Activated T-helper 1 cell treated with anti-CD3 and anti-CD28 coated beads, Interleukin-12 subunit alpha, Interleukin-12 subunit beta, Interleukin-2, Interleukin-4 antibody, amounts not matched to agents 30 ng/mL and 10 ng/mL and 1 ng/mL, durations not matched to agents 14 hours and 24 hours and 36 hours (primary cell): ENCODE data around the gene FGF22. TPM values are rescaled to one million over a fixed set of nuclear protein-coding genes. Genes with fewer than 3 reads are reported as not detected.

Experiments used
- DNase-seq: peaks from one replicate; pipeline ENCODE4 v3.0.0; 2021; ENCODE audit warnings: low spot score
- H3K27ac Mint-ChIP-seq: one replicate; pipeline ENCODE4 v1.8.0; 2021; ENCODE audit warnings: mild to moderate bottlenecking, mixed read lengths
- H3K27me3 Mint-ChIP-seq: one replicate; pipeline ENCODE4 v1.8.0; 2022; ENCODE audit warnings: mild to moderate bottlenecking, moderate library complexity, mixed read lengths; ENCODE audit not compliant: insufficient read depth
- H3K36me3 Mint-ChIP-seq: one replicate; pipeline ENCODE4 v1.8.0; 2021; ENCODE audit warnings: low read depth, mixed read lengths
- H3K4me1 Mint-ChIP-seq: one replicate; pipeline ENCODE4 v1.8.0; 2021; ENCODE audit warnings: low read depth, mixed read lengths
- H3K4me3 Mint-ChIP-seq: one replicate; pipeline ENCODE4 v1.8.0; 2021; ENCODE audit warnings: mild to moderate bottlenecking, moderate library complexity, mixed read lengths
- H3K9me3 Mint-ChIP-seq: one replicate; pipeline ENCODE4 v1.8.0; 2021; ENCODE audit warnings: mixed read lengths
- intact Hi-C: fragments of 100-400 bp; cut with micrococcal nuclease; formaldehyde crosslinking; loops from one replicate; pipeline ENCODE4 v1.15.1; 2024
- total RNA-seq: library from RNA; stranded (reverse); gene quantifications from 2 replicates; pipeline ENCODE4 v1.2.3, GENCODE V29; 2022

The FGF22 gene
- total RNA-seq, 1 donor from 2014 or later: not detected

- DNase-seq: no peak
- Mint-ChIP-seq H3K4me3 (no peak overlapping the region), H3K27me3 (no peaks in the 10 kb centered on the region), H3K4me1 (no peaks in the 10 kb centered on the region), H3K9me3 (no peaks in the 10 kb centered on the region), H3K36me3 (peaks cover 5% of the 10 kb centered on the region), H3K27ac (no peak overlapping the region)
- intact Hi-C loops: no loop called here
Observed at GRCh38 chr19:644789-645188, 5.1 kb downstream of the FGF22 start.

DNA sequence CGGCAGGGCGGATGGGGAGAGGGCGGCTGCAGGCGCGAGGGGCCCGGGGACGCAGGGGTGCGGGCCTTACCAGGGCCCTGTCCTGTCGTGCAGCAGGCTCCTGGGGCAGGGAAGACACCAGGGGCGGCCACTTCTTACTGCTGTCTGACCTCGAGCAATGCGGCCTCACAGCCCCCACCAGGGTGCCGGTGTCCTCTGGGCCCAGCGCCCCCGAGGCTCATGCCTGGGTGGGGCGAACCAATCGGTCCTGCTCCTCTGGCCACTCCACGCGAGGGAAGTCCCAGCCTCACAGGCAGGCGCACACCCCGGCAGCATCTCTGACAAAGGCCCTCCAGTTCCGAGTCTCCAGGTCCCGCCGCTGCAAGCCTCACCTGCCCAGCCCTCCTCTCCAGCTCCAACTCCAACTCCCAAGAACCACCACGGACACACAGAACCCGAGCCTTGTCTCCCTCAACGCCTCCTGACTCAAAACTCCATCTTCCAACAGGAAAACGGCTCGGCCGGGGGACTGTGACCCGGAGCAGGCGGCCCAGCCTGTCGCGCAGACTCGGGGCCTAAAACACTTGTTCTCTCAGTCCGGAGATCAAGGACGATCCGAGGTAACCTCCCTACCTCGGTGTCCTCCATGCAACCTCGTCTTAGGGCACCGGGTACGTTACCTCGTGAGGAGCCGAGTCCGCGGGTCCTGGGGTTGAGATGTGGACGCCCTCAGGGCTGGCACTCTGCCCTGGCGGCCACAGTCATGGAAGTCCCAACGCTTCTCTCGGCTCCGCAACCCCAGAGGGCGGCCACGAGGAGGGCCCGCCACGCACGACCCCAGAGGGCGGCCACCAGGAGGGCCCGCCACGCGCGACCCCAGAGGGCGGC, 6.5 kb downstream of the FGF22 start:
- no peak overlapping the region for H3K27ac Mint-ChIP-seq
- peaks cover 7% of the 10 kb centered on the region for H3K36me3 Mint-ChIP-seq
- no peaks in the 10 kb centered on the region for H3K4me1 Mint-ChIP-seq
- H3K4me3 Mint-ChIP-seq: no peak overlapping the region
- no peaks in the 10 kb centered on the region for H3K9me3 Mint-ChIP-seq
- DNase-seq: no peak
- intact Hi-C loops: no loop called here
- H3K27me3 Mint-ChIP-seq: no peaks in the 10 kb centered on the region

DNA sequence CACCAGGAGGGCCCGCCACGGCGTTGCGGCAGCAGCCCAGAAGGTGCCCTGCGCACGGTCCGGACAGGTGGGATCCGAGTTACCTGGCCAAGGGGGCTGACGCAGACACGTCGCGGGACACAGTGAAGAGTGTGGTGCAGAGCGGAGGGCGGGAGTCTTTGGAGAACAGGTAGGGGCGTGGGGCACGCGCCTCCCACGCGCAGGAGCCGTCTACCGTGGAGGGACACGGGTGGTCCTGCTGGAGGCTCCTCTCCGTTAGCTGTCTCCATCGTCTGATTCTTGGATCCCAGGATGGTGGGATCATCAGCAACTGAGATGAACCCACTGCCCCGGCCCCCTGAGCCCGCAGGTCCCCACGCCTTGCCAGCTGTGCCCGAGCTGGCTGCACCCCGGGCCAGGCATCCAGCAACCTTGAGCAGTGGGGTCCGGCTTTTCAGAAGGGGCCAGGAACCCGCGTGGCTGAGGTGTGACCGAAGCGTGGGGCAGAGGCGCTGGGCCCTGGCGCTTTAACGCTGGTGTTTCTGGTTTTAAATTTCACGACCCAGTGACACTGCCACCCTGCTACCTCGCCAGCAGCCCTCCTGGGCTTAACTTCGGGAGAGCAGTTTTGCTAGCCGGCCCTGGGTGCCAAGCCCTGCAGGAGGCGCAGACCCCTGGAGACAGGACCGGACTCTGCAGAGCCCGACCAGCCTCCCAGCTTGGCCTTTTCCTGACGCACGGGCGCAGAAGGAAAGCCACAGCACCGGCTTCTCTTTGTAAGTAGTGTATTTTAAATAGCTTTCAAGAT, 7.3 kb downstream of the FGF22 start:
- Mint-ChIP-seq H3K4me1 (no peaks in the 10 kb centered on the region), H3K4me3 (no peak overlapping the region), H3K36me3 (peaks cover 7% of the 10 kb centered on the region), H3K27me3 (no peaks in the 10 kb centered on the region), H3K27ac (no peak overlapping the region), H3K9me3 (no peaks in the 10 kb centered on the region)
- no peak for DNase-seq
- intact Hi-C loops: no loop called here

DNA sequence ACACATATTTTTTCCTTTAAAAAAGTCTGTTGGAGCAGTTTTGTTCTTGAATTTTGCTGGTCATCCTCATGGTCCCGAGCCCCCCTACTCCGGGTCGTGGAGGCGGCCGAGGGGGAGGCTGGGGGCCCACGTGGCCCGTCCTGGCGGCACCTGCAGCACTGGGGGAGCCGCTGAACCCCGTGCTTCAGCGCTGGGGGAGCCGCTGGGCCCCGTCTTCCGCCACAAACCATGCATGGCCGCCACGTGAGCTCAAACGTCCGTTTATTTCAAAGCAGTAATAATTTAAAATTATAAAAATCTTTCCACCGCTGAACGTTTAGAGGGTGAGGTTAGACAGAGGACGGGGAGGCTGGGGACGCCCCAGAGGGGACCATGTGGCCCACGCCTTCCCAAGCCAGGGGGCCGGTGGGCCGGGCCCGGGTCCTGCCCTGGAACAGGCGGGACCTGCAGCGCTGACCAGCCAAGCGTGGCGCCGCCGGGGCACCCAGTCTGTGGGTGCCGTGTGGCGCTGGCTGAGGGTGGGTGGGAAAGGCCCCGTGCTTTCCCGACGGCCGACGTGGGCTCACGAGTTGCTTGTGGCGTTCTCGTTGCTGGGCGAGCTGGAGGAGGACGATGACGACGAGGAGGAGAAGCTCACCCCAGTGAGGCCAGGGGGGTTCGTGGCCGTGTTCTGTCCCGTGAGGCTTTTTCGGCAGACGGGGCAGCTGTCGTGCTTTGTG, 8.0 kb downstream of the FGF22 start:
- Mint-ChIP-seq H3K27ac (no peak overlapping the region), H3K4me1 (no peaks in the 10 kb centered on the region), H3K36me3 (peaks cover 7% of the 10 kb centered on the region), H3K27me3 (no peaks in the 10 kb centered on the region), H3K9me3 (no peaks in the 10 kb centered on the region), H3K4me3 (no peak overlapping the region)
- intact Hi-C loops: no loop called here
- DNase-seq: no peak

DNA sequence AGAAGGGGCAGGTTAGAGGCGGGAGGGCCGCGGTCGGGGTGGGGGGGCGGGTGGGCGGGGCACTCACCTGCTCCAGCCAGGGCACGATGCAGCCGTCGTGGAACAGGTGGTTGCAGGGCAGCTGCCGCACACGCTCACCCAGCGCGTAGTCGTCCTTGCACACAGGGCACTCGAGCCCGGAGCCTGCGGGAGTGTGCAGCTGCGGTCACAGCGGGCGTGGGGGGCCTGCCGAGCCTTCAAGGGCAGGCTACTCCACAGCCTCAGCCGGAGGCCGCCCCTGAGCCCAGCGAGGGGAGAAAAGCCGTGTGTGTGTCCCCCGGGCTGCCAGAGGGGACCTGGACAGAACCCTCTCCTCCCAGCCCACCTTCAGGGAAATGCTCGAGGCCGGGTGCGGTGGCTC, 8.6 kb downstream of the FGF22 start:
- intact Hi-C loops: no loop called here
- H3K36me3 Mint-ChIP-seq: peaks cover 7% of the 10 kb centered on the region
- no peaks in the 10 kb centered on the region for H3K4me1 Mint-ChIP-seq
- no peaks in the 10 kb centered on the region for H3K9me3 Mint-ChIP-seq
- no peak overlapping the region for H3K4me3 Mint-ChIP-seq
- no peak for DNase-seq
- H3K27me3 Mint-ChIP-seq: no peaks in the 10 kb centered on the region
- H3K27ac Mint-ChIP-seq: no peak overlapping the region

GRCh38 chr19:648904-649801, 9.5 kb downstream of the FGF22 start:
- H3K4me3 Mint-ChIP-seq: no peak overlapping the region
- intact Hi-C loops: no loop called here
- peaks cover 7% of the 10 kb centered on the region for H3K36me3 Mint-ChIP-seq
- DNase-seq: no peak
- no peaks in the 10 kb centered on the region for H3K9me3 Mint-ChIP-seq
- H3K27me3 Mint-ChIP-seq: no peaks in the 10 kb centered on the region
- no peak overlapping the region for H3K27ac Mint-ChIP-seq
- H3K4me1 Mint-ChIP-seq: no peaks in the 10 kb centered on the region

GRCh38 chr19:650121-650520, 10.4 kb downstream of the FGF22 start:
- DNase-seq: no peak
- Mint-ChIP-seq H3K36me3 (peaks cover 10% of the 10 kb centered on the region), H3K27me3 (no peaks in the 10 kb centered on the region), H3K27ac (no peak overlapping the region), H3K4me3 (no peak overlapping the region), H3K9me3 (no peaks in the 10 kb centered on the region), H3K4me1 (peaks cover 4% of the 10 kb centered on the region)
- intact Hi-C loops: no loop called here

GRCh38 chr19:651114-651818, 11.6 kb downstream of the FGF22 start:
- intact Hi-C loops: no loop called here
- Mint-ChIP-seq H3K36me3 (peaks cover 10% of the 10 kb centered on the region), H3K27ac (no peak overlapping the region), H3K9me3 (no peaks in the 10 kb centered on the region), H3K4me1 (peaks cover 5% of the 10 kb centered on the region), H3K27me3 (no peaks in the 10 kb centered on the region), H3K4me3 (no peak overlapping the region)
- DNase-seq: no peak

DNA sequence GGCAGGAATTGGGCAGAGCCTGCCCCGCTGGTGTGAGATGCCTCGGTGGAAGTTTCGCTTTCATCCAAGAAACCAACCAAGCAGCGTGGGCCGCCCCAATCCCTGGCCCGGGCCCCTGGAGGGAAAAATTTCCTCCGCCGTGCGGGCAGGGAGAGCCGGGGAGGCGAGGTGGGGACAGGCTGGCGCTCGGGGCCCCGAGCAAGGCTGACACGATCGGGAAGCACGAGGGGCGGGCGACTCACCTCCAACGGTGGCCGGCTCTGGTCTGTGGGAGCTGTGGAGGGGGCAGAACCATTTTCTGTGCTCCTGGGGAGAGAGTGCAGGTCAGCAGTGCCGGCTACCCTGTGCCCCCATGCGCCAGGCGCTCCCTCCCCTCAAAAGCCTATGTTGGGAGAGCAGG, 12.3 kb downstream of the FGF22 start:
- intact Hi-C loops: no loop called here
- DNase-seq: no peak
- peaks cover 5% of the 10 kb centered on the region for H3K4me1 Mint-ChIP-seq
- H3K9me3 Mint-ChIP-seq: no peaks in the 10 kb centered on the region
- no peaks in the 10 kb centered on the region for H3K27me3 Mint-ChIP-seq
- no peak overlapping the region for H3K4me3 Mint-ChIP-seq
- peaks cover 10% of the 10 kb centered on the region for H3K36me3 Mint-ChIP-seq
- H3K27ac Mint-ChIP-seq: no peak overlapping the region

- Mint-ChIP-seq H3K4me3 (no peak overlapping the region), H3K36me3 (peaks cover 10% of the 10 kb centered on the region), H3K27me3 (no peaks in the 10 kb centered on the region), H3K27ac (no peak overlapping the region), H3K9me3 (no peaks in the 10 kb centered on the region), H3K4me1 (peaks cover 5% of the 10 kb centered on the region)
- DNase-seq: no peak
- intact Hi-C loops: no loop called here
Observed at GRCh38 chr19:652467-653389, 13.0 kb downstream of the FGF22 start.

GRCh38 chr19:653425-653824, 13.7 kb downstream of the FGF22 start:
- Mint-ChIP-seq H3K9me3 (no peaks in the 10 kb centered on the region), H3K36me3 (peaks cover 8% of the 10 kb centered on the region), H3K4me1 (peaks cover 5% of the 10 kb centered on the region), H3K4me3 (no peak overlapping the region), H3K27me3 (no peaks in the 10 kb centered on the region), H3K27ac (no peak overlapping the region)
- intact Hi-C loops: no loop called here
- DNase-seq: no peak
